GM19193 (cell line): ENCODE results near the gene PPIL1.

ENCODE experiments used
- POLR2A ChIP-seq: IDR thresholded peaks from 4 replicates; pipeline ENCODE4 v1.6.1; 2011; ENCODE audit not compliant: insufficient read depth, insufficient read length; ENCODE audit errors: extremely low read depth

The PPIL1 gene

DNA sequence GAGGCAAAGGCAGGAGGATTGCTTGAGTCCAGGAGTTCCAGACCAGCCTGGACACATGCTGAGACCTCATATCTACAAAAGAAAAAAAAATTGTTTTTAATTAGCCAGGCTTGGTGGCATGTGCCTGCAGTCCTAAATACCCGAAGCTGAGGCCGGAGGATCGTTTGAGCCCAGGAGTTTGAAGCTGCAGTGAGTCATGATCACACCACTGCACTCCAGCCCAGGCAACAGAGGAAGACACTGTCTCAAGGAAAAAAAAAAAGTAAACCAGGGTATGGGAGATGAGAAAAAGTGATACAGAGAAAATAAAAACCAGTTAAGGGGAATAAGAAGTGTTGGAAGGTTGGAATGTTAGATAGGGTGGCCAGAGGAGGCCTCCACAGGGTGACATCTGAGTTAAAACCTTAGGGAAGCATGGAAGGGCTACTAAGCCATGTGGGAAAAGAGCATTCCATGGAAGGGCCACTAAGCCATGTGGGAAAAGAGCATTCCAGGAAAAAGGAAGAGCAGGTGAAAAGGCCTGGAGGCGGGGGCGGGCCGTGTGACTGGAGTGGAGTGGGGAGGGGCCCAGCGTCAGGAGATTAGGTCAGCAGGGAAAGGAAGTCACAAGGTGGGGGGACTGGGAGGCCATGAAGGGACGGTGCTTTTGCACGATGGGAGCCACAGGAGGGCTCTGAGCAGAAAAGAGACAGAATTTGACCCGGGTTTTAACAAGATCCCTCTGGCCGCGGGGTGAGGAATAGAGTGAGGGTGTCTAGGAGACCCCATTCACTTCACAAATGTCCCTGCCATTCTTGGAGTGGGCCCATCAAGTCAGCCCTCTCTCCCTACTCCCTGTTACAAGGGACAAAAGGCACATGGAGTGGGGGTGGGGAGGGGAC, 53.7 kb downstream of the PPIL1 start:
- no peak for TF ChIP-seq POLR2A

DNA sequence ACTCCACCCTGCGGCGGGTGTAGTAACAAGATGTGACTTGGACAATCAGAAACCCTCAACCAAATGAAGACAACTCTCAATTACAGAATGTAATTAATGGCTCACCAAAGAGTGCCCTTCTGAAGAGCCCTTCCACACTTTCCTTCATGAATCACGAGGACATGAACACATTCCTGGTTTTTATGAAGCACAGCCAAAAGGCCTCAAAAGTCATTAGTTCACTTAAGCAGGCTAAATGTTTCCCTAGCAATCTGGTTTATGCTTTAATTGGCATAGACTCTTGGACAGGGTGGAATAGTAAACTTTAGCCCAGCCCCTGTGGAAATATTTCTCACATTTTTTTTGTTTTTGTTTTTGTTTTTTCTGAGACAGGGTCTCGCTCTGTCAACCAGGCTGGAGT, 55.8 kb downstream of the PPIL1 start:
- TF ChIP-seq POLR2A, result no peak

GRCh38 chr6:36817847-36818246, 56.8 kb downstream of the PPIL1 start:
- no peak for TF ChIP-seq POLR2A

- TF ChIP-seq POLR2A, result no peak
These were observed 57.3 kb downstream of the PPIL1 start for GRCh38 chr6:36817176-36817817.

- TF ChIP-seq POLR2A, result no peak
These were observed 58.5 kb downstream of the PPIL1 start for GRCh38 chr6:36815962-36816735.

DNA sequence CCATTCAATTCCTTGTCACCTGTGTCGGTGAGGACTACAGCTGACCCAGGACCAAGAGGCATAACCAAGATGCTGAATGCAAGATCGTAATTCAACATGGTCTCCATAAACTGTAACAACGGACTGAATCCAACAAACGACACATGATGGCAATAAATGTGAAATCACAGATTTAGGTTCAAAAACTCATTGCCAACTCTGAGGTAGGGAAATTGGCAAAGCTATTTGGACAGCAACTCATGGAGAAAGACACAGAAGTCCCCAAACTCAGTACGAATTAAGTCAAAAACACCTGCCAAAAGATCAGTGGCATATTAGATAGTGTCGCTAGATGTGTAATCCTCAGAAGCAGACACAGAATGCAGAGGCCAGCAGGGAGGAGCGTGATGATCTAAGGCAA, 60.4 kb downstream of the PPIL1 start:
- TF ChIP-seq POLR2A, result no peak

DNA sequence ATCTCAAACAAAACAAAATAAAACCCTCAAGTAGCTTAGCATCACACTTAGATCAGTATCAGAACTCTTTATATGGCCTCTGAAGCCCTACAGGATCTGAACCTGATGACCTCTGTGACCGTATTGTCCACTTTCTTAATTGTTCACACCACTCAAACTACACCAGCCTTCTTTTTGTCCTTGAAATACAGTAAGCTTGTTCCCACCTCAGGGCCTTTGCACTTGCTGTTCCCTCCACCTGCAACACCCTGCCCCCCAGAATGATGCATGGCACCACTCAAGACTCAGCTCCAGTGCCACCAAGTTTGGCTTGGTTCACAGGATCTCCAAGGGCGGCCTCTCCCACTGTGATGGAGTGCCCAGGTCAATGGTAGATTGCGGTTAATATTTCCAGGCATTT, 61.1 kb downstream of the PPIL1 start:
- no peak for TF ChIP-seq POLR2A

DNA sequence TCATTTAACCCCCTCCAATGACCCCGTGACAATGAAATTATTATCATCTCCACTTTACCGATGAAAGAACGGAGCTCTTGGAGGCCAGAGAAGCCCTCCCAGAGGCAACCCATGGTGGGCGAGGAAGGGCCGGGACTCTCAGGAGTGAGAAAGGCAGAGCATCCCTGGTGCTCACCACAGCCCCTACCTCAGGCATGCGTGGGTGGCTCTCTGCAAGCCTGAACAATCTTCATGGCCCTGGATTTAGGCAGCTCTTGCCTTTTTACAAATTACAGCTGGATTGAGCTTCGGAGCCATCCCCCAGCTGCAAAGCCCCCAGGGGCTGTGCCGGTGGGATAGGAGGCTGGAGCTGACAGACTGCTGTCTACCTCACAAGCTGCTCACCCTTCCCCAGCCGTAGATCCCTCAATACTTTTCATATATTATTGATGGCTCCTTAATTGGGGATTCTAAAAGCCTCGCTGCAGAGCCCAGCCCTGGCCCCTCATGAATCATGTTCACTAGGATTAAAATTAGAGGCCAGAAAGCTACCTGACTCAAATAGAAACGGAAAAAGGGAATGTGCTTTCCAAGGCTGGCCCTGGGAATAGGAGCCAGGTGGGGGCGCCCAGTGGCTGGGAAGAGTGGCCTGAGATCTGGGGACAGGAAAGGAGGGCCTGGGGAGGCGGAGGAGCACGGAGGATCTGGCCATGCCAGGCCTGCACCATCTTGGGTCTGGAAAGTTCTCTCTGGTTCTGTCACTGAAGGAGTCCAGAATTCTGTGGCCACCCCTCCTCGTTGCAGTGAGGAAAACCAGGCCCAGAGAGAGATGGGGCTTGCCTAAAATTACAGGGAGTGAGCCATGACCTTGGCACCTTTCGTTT, 64.4 kb downstream of the PPIL1 start:
- TF ChIP-seq POLR2A, result no peak

GRCh38 chr6:36809156-36809555, 65.4 kb downstream of the PPIL1 start:
- TF ChIP-seq POLR2A, result no peak

DNA sequence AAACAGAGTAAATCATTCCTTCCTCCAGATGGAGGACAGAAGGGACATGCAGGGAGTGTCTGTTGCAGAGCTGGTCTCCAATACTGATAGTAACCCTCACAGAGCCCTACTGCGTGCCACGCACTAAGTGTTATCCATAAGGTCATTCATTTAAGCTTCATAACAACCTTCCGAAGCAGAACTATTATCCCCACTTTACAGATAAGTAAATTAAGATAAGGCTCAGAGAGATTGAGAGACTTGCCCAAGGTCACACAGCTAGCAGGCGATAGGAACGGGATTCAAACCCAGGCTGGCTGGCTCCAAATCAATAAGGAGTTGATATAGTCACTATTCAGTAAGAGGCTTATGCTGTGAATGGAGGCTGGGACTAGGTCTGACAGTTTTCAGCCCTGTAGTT, 66.0 kb downstream of the PPIL1 start:
- no peak for TF ChIP-seq POLR2A

DNA sequence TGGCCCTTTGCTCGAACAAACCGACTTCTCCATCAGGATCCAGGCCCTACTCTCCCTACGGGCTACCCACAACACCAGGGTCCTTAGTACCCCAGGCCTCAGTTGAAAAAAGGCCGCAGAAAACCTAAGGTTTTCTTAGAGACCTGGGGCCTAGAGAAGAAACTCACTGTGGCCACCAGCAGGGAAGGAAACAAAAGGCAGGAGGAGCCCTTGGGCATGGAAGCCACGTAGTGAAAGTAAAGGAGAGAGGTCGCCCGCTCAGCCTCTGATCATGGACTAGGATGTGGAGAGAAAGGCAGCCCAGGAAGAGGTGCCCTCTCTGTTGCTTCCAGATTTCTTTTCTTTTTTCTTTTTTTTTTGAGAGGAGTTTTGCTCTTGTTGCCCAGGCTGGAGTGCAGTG, 66.9 kb downstream of the PPIL1 start:
- TF ChIP-seq POLR2A, result no peak

DNA sequence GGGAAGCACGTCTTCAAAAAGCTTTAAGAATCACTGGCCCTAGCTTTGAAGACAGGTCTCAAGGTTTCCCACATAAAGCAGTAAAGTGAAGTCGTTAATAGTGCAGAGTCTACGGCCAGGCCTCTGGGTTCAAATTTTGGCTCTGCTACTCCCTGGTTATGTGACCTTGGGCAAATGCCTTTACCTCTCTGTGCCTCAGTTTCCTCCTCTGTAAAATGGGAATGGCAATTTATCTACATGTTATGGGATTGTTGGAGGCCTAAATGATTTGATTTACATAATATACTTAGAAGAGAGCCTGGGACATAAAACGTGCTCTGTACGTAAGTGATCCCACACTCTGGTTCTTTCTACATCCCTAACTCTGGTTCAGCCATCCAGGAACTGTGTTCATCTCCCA, 67.5 kb downstream of the PPIL1 start:
- TF ChIP-seq POLR2A, result no peak

- no peak for TF ChIP-seq POLR2A
These were observed 68.7 kb downstream of the PPIL1 start for GRCh38 chr6:36805917-36806316.

DNA sequence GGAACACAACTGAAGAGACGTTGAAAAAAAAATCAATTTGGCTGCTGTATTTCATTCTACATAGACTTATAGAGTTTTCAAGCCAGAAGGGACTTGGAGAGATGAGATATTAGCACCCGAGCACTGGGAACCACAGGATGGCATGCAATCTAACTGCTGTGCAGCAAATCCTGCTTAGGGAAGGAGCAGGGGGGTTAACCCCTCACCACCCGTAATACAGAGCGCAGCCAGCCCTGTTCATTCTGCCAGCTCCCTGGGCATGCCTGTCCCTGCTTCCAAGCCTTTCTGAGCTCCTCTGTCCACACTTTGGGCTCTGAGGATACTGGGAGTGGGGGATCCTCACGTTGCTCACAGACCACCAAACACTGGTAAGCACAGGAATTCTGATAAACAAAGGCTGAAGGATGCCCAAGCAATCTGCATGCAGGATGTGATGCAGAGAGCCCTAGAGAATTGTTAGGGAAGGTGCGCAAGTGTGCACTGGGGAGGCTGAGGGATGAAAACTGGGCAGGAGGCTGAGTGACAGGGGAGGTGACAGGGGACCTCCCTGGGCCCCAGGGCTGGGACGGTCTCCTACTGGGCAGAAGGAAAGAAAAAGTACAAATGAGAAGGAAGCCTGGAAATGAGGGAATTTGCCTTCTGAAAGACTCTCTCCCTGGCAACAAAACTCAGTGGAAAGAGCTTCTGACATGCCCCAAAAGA, 69.4 kb downstream of the PPIL1 start:
- no peak for TF ChIP-seq POLR2A
